SKM-1 (cell line): Measurements from ENCODE around the gene CPE.
"Not testable (repeated sequence)": the region's sequence is repeated elsewhere in the genome, so short reads cannot be mapped to it uniquely, and the experiment has no call there.

Experiments used
- DNase-seq: peaks from one replicate; lab custom pipeline; 2025; ENCODE audit not compliant: unreplicated experiment; lab: John Stamatoyannopoulos, UW

Gene CPE

DNA sequence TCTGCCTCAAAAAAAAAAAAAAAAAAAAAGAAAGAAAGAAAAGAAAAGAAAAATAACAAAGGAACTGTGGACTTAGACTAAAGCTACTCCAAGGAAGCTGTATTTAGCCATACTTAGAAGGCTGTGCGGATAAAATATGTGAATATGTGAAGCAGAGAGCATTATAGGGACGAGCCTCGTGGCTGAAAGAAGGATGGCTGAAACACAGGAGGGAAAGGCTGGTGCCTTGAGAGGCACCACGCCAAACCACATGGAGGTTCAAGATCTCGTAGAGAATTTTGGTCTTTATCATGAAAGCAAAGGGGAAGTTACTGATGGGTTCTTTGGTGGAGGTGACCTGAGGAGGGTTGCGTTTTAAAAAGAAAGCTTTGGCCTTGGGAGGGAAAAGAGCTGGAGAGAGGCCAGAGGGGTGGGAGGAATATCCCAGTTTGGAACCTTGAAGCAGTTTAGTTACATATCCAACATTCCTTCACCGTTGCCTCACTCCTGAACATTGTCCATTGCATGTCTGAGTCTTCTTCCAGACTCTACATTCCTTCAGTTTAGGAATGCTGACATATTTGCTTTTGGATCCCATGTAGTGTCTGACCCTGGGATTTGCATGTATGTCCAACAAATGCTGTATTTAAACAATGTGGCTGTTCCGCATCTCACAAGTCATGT lies 82.5 kb downstream of the CPE start:
- no peak for DNase-seq

- no peak for DNase-seq
These were observed 83.2 kb downstream of the CPE start for GRCh38 chr4:165462009-165462408.

- DNase-seq: no peak
These were observed 85.6 kb downstream of the CPE start for GRCh38 chr4:165464376-165464775.

DNA sequence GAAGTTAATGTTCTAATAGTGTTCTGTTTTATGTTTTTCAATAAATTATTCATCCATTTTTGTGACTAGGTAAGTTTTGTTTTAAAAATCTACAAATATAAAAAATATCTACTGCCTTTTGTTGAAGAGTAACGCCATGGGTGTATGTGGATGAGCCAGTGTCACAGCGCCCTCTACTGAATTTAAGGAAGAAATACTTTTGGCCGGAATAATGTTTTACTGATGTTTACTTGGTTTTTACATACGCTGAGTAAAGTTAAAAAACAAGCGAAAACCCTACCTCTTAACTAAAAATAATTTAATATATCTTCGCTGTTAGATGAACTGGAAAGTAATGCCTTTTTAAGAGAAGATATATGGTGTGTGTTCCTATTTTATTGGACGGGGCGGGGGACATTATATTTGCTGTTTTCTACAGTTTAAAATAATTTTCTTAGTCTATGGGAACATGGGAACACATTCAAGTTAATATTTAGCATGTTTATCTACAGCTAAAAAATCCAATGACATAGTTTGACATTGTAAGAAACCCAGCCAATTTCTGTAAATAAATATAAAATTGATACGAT lies 86.1 kb downstream of the CPE start:
- DNase-seq: peak; percentile 26

- DNase-seq: no peak
These were observed 91.2 kb downstream of the CPE start for GRCh38 chr4:165470009-165470408.

GRCh38 chr4:165472943-165473676 lies 94.3 kb downstream of the CPE start:
- no peak for DNase-seq

GRCh38 chr4:165474784-165475705 lies 96.2 kb downstream of the CPE start:
- DNase-seq: no peak

- no peak for DNase-seq
These were observed 96.9 kb downstream of the CPE start for GRCh38 chr4:165475706-165476070.

- no peak for DNase-seq
These were observed 97.6 kb downstream of the CPE start for GRCh38 chr4:165476214-165477098.

DNA sequence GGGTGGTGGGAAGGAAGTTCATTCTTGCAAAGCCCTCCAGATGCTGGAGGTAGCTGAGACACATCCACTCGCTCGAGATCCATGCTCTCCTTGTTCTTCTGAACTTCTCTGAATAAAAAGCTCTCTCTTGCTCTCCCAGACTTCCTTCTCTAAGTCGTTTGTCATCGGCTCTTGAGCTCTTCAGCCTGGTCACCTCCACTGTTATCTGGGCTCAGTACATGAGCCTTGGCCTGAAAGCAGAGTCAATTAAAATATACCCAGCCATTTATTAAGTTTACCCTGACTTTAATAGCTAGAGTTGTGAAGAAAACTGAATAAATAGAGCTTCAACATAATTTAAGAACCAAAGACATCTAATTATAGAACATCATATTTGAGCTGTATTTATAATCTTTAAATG lies 99.0 kb downstream of the CPE start:
- DNase-seq: no peak

DNA sequence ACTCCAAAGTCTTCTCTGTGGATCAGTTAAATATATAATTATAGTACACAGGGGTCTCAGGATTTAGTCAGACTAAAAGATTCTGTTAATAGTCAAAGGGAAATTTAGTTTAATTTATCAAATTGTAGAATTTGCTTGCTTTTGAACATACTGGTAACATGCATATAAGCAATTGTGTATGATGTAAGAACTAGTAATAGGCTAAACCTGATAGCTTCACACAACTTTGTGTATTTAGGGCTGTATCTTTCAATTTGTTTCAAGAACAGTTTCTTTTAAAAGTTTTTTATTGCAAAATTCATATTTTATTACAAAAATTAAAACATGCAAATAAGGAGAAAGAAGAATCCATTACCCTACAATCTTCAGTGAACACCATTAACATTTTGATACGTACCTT lies 99.5 kb downstream of the CPE start:
- DNase-seq: no peak

GRCh38 chr4:165481053-165481835 lies 102.4 kb downstream of the CPE start:
- no peak for DNase-seq

GRCh38 chr4:165489786-165490185 lies 111.0 kb downstream of the CPE start:
- no peak for DNase-seq

- not testable (repeated sequence) for DNase-seq
These were observed 113.8 kb downstream of the CPE start for GRCh38 chr4:165492583-165492982.

- peak; percentile 49 for DNase-seq
These were observed 114.6 kb downstream of the CPE start for GRCh38 chr4:165493359-165493758.

DNA sequence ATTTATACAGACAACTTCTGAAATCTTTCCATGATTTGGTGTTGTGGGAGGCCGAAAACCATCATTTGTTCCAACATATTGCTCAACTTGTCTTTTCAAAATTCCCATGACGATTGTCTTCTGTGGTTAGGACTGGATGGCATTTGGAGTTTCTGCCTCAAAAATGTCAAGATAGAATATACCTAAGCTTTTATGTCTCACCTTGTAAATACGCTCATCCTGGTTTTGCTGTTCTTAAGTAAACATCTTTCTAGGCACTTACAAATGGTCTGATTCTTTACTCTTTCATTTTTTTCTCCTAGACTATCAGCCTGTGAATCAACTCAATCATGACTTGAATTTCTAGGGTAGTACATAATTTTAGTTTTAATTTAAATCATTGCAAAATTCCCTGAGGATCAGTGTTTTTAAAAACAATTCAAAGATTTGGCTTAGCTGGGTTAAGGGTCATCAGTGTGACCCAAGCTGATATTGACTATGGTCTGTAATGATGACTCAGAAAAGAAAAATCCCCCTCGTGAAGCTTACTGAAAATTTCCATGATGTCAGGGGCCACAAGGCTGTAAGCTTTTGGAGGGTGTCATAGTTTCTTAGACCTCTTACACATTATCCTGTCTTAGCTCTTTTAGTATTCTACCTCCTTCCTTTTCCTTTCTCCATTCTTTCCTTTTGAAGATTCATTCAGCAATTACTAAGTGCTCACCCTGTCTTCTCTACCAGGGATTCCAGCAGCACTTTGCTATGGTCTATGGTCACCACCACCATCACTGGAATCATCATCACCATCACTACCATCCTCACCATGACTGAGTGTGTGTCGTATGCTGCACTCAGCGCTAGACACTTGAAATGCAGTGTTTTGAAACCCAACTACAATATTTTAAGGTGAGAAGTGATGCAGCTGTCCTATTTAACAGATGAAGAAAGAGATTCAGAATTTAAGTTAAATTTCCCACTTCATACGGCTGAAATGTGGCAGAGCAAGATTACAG lies 124.4 kb downstream of the CPE start:
- no peak for DNase-seq

DNA sequence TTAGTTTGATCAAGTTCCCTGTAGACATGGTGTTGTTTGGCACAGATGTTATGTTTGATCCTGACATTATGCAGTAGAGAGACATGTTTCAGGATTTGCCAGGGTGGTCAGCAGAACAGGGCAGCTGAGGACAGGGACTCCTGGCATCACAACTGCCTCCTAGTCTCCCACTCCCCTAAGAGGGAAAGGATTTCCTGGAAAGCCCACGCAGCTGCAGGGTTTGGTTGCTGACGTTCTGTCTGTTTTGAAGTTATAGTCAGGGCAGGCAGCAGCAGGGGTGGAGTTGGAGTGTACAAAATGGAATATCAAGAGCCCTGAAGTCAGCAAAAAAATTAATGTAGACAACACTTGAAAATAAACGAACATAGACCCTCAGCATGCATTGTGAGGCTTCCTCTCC lies 125.4 kb downstream of the CPE start:
- no peak for DNase-seq
